WERI-Rb-1 (cell line): ENCODE data around the gene ATP6V1C2.

Experiments used
- DNase-seq: peaks from one replicate; pipeline ENCODE4 v3.0.0-alpha.2; 2020
- H3K27ac ChIP-seq: fragments of 250-450 bp; sonication (Bioruptor Pico); 2 replicates; pipeline ENCODE4 v1.5.1; 2020; ENCODE audit warnings: mild to moderate bottlenecking, moderate library complexity
- H3K27me3 ChIP-seq: fragments of 250-450 bp; sonication (Bioruptor Pico); 2 replicates; pipeline ENCODE4 v1.5.1; 2021; ENCODE audit warnings: mild to moderate bottlenecking, low read depth, moderate library complexity; ENCODE audit not compliant: insufficient read depth, severe bottlenecking
- H3K36me3 ChIP-seq: fragments of 250-450 bp; sonication (Bioruptor Pico); 2 replicates; pipeline ENCODE4 v1.5.1; 2020; ENCODE audit warnings: mild to moderate bottlenecking, moderate library complexity
- H3K4me3 ChIP-seq: 2 replicates; pipeline ENCODE4 v1.5.1; 2011; ENCODE audit warnings: low read depth, mild to moderate bottlenecking, control low read depth, low read length
- H3K9me3 ChIP-seq: fragments of 250-450 bp; sonication (Bioruptor Pico); 2 replicates; pipeline ENCODE4 v1.5.1; 2021; ENCODE audit warnings: mild to moderate bottlenecking, moderate library complexity; ENCODE audit not compliant: severe bottlenecking
- TF ChIP-seq, protein P1 (sequence below): IDR thresholded peaks from 2 replicates; pipeline ENCODE4 v1.5.1; 2011; ENCODE audit warnings: low read depth, mild to moderate bottlenecking, control low read depth, inconsistent platforms, low read length

The ATP6V1C2 gene

DNA sequence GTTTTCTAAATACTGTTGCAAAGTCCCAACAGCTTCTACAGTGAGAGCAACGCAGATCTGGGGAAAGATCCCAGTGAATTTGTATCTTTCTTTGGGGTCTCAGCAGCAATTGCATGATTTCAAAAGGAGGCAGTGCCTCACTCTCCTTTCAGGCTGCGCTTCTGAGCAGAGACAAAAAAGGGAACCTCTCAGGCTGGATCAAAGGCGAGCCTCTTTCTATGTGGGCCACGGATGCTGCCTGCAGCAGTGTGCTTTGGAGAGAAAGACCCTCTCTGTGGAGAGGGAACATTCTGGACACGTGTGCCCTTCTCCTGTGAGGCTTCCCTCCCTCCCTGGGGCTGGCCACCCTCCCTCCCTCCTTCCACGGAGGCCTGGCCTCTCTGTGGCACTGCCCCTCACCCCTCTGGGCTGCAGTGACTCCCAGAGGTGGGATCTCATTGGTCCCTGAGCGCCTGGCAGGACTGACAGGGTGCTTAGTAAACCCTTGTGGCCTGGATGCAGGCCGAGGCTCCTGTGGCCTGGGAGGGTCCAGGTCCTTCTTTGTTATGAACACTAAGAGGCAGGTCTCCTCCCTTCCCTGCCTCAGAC lies 112.7 kb downstream of the ATP6V1C2 start:
- Histone ChIP-seq H3K4me3 (no peak overlapping the region), H3K27ac (no peak overlapping the region), H3K36me3 (no peaks in the 10 kb centered on the region), H3K27me3 (no peaks in the 10 kb centered on the region), H3K9me3 (no peaks in the 10 kb centered on the region)
- no peak for DNase-seq
- TF ChIP-seq, protein P1, sequence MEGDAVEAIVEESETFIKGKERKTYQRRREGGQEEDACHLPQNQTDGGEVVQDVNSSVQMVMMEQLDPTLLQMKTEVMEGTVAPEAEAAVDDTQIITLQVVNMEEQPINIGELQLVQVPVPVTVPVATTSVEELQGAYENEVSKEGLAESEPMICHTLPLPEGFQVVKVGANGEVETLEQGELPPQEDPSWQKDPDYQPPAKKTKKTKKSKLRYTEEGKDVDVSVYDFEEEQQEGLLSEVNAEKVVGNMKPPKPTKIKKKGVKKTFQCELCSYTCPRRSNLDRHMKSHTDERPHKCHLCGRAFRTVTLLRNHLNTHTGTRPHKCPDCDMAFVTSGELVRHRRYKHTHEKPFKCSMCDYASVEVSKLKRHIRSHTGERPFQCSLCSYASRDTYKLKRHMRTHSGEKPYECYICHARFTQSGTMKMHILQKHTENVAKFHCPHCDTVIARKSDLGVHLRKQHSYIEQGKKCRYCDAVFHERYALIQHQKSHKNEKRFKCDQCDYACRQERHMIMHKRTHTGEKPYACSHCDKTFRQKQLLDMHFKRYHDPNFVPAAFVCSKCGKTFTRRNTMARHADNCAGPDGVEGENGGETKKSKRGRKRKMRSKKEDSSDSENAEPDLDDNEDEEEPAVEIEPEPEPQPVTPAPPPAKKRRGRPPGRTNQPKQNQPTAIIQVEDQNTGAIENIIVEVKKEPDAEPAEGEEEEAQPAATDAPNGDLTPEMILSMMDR = no peak
